DND-41 (cell line): Measurements from ENCODE around the gene BAIAP2.
"Not testable (repeated sequence)": the region's sequence is repeated elsewhere in the genome, so short reads cannot be mapped to it uniquely, and the experiment has no call there.

Experiments used
- EZH2 ChIP-seq: IDR thresholded peaks from 3 replicates; pipeline ENCODE4 v1.6.1; 2012; ENCODE audit warnings: borderline replicate concordance, low read depth, mild to moderate bottlenecking, moderate library complexity, low read length, inconsistent platforms; ENCODE audit not compliant: severe bottlenecking
- TF ChIP-seq, protein P1 (sequence below): IDR thresholded peaks from 2 replicates; pipeline ENCODE4 v1.5.1; 2012; ENCODE audit warnings: borderline replicate concordance, low read length, moderate library complexity, mild to moderate bottlenecking; ENCODE audit not compliant: poor library complexity, severe bottlenecking; ENCODE audit errors: extremely low read depth

DNA sequence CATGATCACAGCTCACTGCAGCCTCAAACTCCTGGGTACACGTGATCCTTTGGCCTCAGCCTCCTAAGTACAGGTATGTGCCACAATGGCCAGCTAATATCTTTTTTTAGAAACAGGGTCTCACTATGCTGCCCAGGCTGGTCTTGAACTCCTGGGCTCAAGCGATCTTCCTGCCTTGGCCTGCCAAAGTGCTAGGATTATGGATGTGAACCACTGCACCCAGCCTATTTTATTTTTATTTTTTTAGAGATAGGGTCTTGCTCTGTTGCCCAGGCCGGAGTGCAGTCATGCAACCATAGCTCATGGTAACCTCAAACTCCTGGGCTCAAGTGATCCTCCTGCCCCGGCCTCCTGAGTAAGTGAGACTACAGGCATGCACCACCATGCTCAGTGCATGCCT, 17.6 kb upstream of the BAIAP2 start:
- TF ChIP-seq, protein P1, sequence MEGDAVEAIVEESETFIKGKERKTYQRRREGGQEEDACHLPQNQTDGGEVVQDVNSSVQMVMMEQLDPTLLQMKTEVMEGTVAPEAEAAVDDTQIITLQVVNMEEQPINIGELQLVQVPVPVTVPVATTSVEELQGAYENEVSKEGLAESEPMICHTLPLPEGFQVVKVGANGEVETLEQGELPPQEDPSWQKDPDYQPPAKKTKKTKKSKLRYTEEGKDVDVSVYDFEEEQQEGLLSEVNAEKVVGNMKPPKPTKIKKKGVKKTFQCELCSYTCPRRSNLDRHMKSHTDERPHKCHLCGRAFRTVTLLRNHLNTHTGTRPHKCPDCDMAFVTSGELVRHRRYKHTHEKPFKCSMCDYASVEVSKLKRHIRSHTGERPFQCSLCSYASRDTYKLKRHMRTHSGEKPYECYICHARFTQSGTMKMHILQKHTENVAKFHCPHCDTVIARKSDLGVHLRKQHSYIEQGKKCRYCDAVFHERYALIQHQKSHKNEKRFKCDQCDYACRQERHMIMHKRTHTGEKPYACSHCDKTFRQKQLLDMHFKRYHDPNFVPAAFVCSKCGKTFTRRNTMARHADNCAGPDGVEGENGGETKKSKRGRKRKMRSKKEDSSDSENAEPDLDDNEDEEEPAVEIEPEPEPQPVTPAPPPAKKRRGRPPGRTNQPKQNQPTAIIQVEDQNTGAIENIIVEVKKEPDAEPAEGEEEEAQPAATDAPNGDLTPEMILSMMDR: not testable (repeated sequence)
- not testable (repeated sequence) for TF ChIP-seq EZH2
